ENCODE data around the gene IQCF6. TPM values are rescaled to one million over a fixed set of nuclear protein-coding genes. Genes with fewer than 3 reads are reported as not detected.
"Not testable (repeated sequence)": the region's sequence is repeated elsewhere in the genome, so short reads cannot be mapped to it uniquely, and the experiment has no call there.

IQCF6 gene
- total and polyA plus RNA-seq, 8 donors, result not detected

DNA sequence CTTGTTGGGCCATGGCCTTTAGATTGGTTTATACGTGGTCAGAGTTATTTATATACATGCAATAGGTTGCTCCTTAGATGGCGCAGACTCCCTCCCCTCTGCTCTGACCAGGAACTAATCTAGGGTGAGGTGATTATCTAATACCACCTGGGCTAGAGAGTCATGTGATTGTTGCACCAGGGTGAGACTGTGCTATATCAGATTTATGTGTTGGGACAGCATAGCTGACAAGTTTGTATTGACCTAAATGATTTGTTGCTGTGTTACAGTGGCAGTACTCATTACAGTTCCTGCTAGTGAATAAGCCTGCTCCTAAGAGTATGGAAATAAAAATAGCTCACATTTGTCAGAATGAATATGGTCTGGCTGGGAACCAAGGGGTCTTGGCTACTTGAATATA, 7.2 kb upstream of the IQCF6 start:
- peaks cover 0 to 3% (median 0%) of the 10 kb centered on the region in 4 donors for H3K9me3 ChIP-seq
- DNase-seq (no peak), FAIRE-seq (no peak), ATAC-seq (no peak)
- TF ChIP-seq, protein P1, sequence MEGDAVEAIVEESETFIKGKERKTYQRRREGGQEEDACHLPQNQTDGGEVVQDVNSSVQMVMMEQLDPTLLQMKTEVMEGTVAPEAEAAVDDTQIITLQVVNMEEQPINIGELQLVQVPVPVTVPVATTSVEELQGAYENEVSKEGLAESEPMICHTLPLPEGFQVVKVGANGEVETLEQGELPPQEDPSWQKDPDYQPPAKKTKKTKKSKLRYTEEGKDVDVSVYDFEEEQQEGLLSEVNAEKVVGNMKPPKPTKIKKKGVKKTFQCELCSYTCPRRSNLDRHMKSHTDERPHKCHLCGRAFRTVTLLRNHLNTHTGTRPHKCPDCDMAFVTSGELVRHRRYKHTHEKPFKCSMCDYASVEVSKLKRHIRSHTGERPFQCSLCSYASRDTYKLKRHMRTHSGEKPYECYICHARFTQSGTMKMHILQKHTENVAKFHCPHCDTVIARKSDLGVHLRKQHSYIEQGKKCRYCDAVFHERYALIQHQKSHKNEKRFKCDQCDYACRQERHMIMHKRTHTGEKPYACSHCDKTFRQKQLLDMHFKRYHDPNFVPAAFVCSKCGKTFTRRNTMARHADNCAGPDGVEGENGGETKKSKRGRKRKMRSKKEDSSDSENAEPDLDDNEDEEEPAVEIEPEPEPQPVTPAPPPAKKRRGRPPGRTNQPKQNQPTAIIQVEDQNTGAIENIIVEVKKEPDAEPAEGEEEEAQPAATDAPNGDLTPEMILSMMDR (IDR thresholded peaks at IDR 0.05), result no peak
- intact Hi-C loops (cut with DNase I), result no loop called here
- H3K4me1 ChIP-seq, result no peaks in the 10 kb centered on the region
- H3K36me3 ChIP-seq, result no peaks in the 10 kb centered on the region
- WGBS, 2 donors, result 59 to 60% methylated on average over 2 of the region's 2 CpGs
- H3K27me3 ChIP-seq, result no peaks in the 10 kb centered on the region
- no peak overlapping the region for H3K27ac ChIP-seq
- H3K4me3 ChIP-seq, result no peak overlapping the region

DNA sequence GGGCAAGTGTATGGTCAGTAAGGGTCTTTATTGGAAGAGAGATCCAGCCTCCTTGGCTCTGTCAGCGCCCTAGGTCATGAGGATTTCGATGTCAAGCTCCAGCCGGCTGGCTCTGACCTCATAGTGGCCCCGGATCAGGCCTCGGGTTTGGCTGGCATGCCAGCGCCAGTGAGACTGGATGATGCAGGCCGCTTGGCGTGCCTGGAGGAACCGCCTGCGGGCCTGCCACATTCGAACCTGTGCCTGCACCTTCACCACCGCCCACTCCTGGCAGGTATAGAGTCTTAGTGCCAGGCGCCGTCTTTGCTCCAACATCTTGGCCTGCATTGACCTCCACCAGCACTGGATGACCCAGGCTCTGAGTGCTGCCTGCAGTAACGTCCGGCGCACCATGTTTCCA, 483 bp downstream of the IQCF6 start:
- intact Hi-C loops (cut with DNase I), result no loop called here
- no peaks in the 10 kb centered on the region for H3K27me3 ChIP-seq
- no peak overlapping the region for H3K27ac ChIP-seq
- FAIRE-seq, result no peak
- H3K4me1 ChIP-seq, result no peaks in the 10 kb centered on the region
- H3K36me3 ChIP-seq, result no peaks in the 10 kb centered on the region
- no peak for ATAC-seq
- peaks cover 0 to 1% (median 0%) of the 10 kb centered on the region in 4 donors for H3K9me3 ChIP-seq
- H3K4me3 ChIP-seq, result no peak overlapping the region
- TF ChIP-seq, protein P1 (IDR thresholded peaks at IDR 0.05), result no peak
- no peak for DNase-seq
- WGBS, 2 donors, result 91 to 94% methylated on average over 17 of the region's 17 CpGs

DNA sequence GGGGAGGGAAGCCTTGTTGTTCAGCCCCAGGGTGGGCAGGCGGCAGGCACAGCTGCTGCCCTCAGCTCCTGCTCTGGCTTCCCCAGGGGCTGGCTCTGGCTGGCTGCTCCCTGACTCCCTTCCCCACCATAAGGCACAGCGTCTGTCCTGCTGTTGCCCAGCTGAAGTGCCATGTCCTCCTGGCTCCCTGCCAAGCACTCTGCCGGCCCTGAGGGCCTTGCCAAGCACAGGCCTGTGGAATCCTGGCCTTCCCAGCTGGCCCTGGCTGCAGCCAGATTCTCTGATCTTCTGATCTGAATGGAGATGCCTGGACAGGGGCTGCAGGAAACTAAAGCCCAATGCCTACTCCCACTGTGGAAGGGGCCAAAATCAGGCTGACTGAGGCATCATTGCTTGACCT, 1.1 kb downstream of the IQCF6 start:
- H3K36me3 ChIP-seq, result no peaks in the 10 kb centered on the region
- 36 to 37% methylated on average over 3 of the region's 3 CpGs for WGBS, 2 donors
- H3K9me3 ChIP-seq, result no peaks in the 10 kb centered on the region
- FAIRE-seq (no peak), ATAC-seq (peak in 3 of 4 donors; percentile 53 to 69 (median 64)), DNase-seq (peak; percentile 25 to 86 (median 62))
- H3K27ac ChIP-seq, result no peak overlapping the region
- H3K27me3 ChIP-seq, result no peaks in the 10 kb centered on the region
- H3K4me1 ChIP-seq, result no peaks in the 10 kb centered on the region
- intact Hi-C loops (cut with DNase I), result no loop called here
- H3K4me3 ChIP-seq, result no peak overlapping the region
- TF ChIP-seq, protein P1 (IDR thresholded peaks at IDR 0.05), result no peak

DNA sequence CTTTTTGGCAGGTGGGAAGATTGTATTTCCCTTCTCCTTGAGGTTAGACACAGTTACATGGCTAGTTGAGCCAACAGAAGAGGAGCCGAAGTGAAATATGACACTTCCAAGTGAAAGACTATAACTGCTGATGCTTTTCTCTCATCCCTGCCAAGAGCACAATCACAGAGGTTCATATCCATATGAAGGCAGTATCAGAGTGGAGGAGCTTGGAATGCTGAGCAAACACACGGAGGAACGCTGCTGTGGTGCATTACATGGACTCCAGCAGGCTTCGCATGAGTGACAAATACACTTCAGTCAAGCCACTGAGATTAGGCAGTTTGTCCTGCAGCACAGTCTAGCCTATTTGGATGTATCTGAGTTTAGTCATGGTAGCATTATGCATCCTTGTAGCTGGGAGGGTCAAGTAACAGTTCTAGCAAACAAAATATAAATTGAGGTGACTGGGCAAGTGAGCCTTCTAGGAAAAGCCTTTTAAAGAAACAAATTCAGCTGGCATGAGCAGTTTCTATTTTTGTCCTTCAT, 5.4 kb downstream of the IQCF6 start:
- Histone ChIP-seq H3K27me3 (no peaks in the 10 kb centered on the region), H3K36me3 (no peaks in the 10 kb centered on the region), H3K4me1 (no peaks in the 10 kb centered on the region), H3K9me3 (no peaks in the 10 kb centered on the region), H3K27ac (no peak overlapping the region), H3K4me3 (no peak overlapping the region)
- FAIRE-seq, result no peak
- DNase-seq, result no peak
- TF ChIP-seq, protein P1 (IDR thresholded peaks at IDR 0.05), result no peak
- 40 to 48% methylated on average over 4 of the region's 4 CpGs for WGBS, 2 donors
- intact Hi-C loops (cut with DNase I), result no loop called here
- ATAC-seq, result no peak

DNA sequence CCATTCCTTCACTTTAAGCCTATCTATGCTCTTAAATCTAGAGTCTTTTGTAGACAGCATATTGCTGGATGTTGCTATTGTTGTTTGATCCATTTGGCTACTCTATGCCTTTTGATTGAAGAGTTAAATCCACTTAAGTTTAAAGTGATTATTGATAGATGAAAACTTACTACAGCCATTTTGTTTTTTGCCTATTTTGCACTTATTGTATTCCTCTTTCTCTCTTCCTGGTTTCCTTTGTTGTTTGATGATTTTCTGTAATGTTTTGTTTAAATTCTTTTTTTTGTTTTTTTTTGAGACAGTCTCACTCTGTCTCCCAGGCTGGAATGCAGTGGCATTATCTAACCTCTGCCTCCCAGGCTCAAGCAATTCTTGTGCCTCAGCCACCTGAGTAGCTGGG, 19.8 kb downstream of the IQCF6 start:
- H3K27me3 ChIP-seq, result no peaks in the 10 kb centered on the region
- DNase-seq (no peak), FAIRE-seq (no peak), ATAC-seq (no peak)
- H3K27ac ChIP-seq, result no peak overlapping the region
- H3K4me1 ChIP-seq, result no peaks in the 10 kb centered on the region
- no peaks in the 10 kb centered on the region for H3K36me3 ChIP-seq
- no peak overlapping the region for H3K4me3 ChIP-seq
- no peaks in the 10 kb centered on the region for H3K9me3 ChIP-seq
- intact Hi-C loops (cut with DNase I), result no loop called here
- TF ChIP-seq, protein P1 (IDR thresholded peaks at IDR 0.05), result no peak

DNA sequence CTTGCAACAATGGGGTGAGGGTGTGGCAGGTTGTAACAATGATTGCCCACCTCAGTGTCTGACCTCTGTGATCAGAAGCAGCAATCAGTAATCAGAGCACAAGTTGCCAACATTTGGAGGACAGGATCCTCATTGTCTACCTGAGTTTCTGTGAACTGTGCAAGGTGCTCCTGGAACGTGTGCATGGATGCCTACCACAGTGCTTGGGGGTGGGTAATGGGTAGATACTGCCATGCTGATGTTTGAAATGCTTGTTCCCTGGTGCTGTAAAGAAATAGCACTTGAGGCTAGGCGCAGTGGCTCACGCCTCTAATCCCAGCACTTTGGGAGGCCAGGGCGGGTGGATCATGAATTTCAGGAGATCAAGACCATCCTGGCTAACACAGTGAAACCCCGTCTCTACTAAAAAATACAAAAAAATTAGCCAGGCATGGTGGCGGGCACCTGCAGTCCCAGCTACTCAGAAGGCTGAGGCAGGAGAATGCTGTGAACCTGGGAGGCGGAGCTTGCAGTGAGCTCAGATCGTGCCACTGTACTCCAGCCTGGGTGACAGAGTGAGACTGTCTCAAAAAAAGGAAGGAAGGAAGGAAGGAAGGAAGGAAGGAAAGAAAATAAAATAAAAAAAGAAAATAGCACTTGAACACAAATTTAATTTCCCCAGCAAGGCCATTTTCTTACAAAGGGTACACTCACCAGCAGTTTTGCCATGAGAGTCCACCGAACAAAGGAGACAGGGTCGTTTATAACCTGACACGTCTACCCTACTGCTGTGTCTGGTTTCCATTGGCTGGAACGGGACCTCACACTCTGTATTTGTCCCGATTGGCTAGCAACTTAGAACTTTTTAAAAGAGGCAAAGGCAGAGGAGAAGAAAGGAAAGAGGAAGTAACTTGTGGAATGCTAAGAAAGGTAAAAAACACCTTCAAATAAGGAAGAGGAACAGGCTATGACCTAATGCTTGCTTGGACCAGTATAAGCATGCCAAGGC, 25.0 kb downstream of the IQCF6 start:
- intact Hi-C loops (cut with DNase I); H3K27me3 ChIP-seq; H3K9me3 ChIP-seq; H3K4me1 ChIP-seq; H3K36me3 ChIP-seq; FAIRE-seq: not testable (repeated sequence)
- H3K27ac ChIP-seq, result peak overlapping the region in 1 of 4 donors; percentile 64
- peak overlapping the region in 2 of 4 donors; percentile 25 to 28 for H3K4me3 ChIP-seq
- ATAC-seq (peak; percentile 87 to 94 (median 92)), DNase-seq (peak in 2 of 6 donors; percentile 20 to 25)
- 36 to 45% methylated on average over 13 of the region's 13 CpGs for WGBS, 2 donors
